CD4-positive, alpha-beta T cell treated with Interleukin-15 for 4 hours (primary cell): ENCODE results near the gene ADARB1.
A peak's percentile ranks its signal among the peaks of the same experiment; 100 is the strongest.

Source experiments
- DNase-seq: peaks from one replicate; pipeline ENCODE4 v3.0.0-alpha.2; 2020; ENCODE audit warnings: low spot score

ADARB1 gene

DNA sequence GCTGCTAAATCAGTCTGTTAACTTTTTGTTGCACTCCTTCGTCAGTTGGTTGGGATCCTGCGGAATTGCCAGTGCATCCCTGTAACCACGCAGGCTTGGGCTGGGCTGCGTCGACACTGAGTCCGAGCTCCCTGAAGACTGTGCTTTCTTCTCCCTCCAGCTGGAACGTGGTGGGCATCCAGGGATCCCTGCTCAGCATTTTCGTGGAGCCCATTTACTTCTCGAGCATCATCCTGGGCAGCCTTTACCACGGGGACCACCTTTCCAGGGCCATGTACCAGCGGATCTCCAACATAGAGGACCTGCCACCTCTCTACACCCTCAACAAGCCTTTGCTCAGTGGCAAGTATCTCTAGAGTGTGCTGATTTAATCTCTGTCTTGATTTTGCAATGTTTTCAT lies 130.0 kb downstream of the ADARB1 start:
- DNase-seq = no peak

GRCh38 chr21:45207839-45208626 lies 133.7 kb downstream of the ADARB1 start:
- DNase-seq = no peak

DNA sequence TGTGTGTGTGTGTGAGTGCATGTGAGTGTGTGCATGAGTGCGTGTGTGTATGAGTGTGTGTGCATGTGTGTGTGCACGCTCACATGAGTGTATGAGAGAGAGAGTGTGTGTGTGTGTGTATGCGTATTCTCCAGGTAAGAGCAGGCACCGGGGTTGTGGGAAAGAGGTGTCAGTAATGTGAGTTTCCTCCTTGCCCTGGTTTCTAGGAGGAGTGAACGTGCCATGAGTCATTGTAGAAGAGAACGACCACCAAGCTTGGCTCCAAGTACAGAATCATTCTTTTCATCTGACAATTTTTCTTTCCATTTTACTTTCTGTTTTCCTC lies 134.2 kb downstream of the ADARB1 start:
- peak; percentile 41 for DNase-seq

DNA sequence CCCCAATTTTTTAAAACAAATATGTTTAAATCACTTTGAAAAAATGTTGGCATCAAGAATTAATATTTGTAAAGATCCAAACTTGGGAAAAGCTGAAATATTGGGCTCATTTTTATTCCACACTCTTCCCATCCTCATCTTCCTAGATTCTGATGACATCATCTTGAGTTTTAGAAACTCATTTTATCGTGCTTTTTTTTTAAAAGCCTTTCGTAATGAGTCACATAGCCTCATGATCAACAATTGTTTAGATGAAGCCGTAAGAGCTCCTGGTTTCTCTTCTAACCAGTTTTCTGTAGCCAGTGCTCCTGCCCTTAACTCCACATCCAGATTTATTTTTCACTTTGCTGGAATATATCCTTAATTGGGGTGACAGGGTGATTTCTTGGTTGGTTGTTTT lies 134.7 kb downstream of the ADARB1 start:
- no peak for DNase-seq

GRCh38 chr21:45209685-45210284 lies 135.4 kb downstream of the ADARB1 start:
- DNase-seq = no peak

- no peak for DNase-seq
Observed at GRCh38 chr21:45210461-45210983, 136.1 kb downstream of the ADARB1 start.

- no peak for DNase-seq
Observed at GRCh38 chr21:45211661-45212060, 137.3 kb downstream of the ADARB1 start.

DNA sequence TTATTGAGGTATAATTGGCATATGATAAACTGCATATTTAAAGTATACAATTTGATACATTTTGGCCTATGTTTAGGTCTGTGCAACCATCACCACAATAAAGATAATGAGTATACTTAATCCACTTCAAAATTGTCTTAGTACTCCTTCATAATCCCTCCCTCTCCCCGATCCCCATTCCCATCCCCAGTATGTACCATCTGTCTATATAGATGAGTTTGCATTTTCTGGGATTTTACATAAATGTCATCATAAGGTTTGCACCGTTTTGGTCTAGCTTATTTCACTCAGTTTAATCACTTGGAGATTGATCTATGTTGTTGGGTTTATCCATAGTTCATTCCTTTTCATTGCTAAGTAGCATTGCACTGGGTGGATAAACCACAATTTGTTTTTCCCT lies 139.0 kb downstream of the ADARB1 start:
- no peak for DNase-seq

- no peak for DNase-seq
Observed at GRCh38 chr21:45215213-45215612, 140.8 kb downstream of the ADARB1 start.

DNA sequence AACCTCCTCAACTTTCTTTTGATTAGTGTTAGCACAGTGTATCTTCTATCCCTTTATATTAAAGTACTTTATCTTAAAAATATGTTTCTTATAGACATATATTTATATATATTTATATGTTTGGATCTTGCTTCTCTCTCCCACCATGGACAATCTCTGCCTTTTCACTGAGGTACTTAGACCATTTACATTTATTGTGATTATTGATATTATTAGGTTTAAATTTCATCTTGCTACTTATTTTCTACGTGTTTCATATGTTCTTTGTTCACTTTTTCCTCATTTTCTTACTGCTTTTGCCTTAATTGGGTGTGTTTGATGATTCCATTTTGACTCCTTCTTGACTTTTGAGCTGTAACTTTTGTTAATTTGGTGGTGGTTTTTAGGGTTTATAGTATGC lies 142.6 kb downstream of the ADARB1 start:
- no peak for DNase-seq

- no peak for DNase-seq
Observed at GRCh38 chr21:45219517-45219916, 145.1 kb downstream of the ADARB1 start.

- no peak for DNase-seq
Observed at GRCh38 chr21:45220071-45220481, 145.7 kb downstream of the ADARB1 start.

DNA sequence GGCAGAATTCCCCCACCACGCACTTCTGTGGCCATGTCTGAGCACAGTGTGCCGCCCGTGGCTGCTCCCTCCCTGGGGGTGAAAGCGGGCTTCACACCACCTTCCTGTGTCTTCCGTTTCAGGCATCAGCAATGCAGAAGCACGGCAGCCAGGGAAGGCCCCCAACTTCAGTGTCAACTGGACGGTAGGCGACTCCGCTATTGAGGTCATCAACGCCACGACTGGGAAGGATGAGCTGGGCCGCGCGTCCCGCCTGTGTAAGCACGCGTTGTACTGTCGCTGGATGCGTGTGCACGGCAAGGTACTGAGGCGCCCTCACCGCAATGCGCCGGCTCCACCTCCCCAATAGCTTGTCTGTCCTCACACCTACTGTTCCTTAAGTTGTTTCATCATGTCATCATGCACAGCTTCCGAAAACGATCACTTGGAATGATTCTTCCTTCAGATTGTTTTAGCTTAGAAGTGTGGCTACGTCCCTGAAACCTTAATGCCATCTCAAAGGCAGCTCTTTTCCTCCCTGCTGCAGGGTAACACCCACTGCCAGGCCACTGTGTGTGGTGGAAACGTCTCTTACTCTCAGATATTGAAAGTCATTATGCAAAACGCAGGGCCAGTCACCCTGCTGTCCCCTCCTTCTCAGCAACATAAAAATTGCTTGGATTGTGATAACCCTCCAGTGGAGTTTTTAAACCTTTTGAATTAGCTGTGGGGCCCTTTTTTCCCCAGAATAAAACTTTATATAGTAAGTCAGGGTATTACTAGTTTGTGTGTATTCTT lies 146.5 kb downstream of the ADARB1 start:
- no peak for DNase-seq

GRCh38 chr21:45222001-45222400 lies 147.6 kb downstream of the ADARB1 start:
- no peak for DNase-seq

- peak; percentile 18 for DNase-seq
Observed at GRCh38 chr21:45223236-45224185, 149.1 kb downstream of the ADARB1 start.

DNA sequence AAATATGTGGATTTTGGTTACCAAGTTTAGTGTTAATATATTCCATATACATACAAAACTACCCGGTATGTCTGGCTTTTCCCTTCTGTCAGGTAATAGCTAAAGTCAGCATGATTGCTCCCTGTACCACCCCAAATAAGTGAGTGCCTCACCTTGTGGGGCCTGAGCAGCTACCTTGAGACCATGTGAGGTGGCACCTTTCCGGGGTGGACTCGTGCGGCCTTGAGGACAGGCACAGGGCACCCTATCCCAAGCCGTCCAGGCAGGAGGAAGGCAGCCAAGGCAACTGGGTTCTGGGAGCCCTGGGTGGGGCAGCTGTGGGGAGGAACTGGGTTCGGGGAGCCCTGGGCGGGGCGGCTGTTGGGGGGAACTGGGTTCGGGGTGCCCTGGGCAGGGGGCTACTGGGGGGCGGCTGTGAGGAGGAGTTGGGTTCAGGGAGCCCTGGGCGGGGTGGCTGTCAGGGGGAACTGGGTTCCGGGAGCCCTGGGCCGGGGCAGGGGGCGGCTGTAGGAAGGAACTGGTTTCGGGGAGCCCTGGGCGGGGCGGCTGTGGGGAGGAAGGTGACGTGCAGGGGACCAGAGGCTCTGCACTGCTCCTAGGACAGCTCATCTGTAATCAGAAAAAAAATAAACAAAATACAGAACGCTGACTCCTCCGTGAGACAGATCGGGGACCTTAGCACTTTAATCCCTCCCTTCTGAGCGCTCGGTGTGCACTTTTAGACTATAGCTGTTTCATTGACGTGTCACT lies 150.0 kb downstream of the ADARB1 start:
- peak; percentile 80 for DNase-seq

DNA sequence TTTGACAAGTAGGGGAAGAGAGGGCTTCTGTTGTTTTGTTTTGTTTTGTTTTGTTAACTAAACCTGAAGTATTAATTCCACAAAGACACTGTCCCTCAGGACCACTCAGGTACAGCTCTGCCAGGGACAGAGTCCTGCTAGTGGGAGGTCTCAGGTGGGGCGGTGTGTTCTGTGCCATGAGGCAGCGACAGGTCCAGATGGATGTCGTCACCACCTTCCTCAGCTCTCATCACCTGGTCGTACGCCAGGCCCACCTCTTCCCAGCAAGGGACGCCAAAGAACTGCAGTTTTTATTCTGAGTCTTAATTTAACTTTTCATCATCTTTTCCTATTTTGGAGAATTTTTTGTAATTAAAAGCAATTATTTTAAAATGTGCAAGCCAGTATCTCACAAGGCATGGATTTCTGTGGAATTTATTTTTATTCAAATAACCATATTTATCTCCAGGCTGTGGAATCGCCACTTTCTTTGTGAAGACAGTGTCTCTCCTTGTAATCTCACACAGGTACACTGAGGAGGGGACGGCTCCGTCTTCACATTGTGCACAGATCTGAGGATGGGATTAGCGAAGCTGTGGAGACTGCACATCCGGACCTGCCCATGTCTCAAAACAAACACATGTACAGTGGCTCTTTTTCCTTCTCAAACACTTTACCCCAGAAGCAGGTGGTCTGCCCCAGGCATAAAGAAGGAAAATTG lies 150.8 kb downstream of the ADARB1 start:
- no peak for DNase-seq

DNA sequence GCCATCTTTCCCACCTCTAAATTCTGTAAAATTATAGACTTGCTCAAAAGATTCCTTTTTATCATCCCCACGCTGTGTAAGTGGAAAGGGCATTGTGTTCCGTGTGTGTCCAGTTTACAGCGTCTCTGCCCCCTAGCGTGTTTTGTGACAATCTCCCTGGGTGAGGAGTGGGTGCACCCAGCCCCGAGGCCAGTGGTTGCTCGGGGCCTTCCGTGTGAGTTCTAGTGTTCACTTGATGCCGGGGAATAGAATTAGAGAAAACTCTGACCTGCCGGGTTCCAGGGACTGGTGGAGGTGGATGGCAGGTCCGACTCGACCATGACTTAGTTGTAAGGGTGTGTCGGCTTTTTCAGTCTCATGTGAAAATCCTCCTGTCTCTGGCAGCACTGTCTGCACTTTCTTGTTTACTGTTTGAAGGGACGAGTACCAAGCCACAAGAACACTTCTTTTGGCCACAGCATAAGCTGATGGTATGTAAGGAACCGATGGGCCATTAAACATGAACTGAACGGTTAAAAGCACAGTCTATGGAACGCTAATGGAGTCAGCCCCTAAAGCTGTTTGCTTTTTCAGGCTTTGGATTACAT lies 151.5 kb downstream of the ADARB1 start:
- no peak for DNase-seq

DNA sequence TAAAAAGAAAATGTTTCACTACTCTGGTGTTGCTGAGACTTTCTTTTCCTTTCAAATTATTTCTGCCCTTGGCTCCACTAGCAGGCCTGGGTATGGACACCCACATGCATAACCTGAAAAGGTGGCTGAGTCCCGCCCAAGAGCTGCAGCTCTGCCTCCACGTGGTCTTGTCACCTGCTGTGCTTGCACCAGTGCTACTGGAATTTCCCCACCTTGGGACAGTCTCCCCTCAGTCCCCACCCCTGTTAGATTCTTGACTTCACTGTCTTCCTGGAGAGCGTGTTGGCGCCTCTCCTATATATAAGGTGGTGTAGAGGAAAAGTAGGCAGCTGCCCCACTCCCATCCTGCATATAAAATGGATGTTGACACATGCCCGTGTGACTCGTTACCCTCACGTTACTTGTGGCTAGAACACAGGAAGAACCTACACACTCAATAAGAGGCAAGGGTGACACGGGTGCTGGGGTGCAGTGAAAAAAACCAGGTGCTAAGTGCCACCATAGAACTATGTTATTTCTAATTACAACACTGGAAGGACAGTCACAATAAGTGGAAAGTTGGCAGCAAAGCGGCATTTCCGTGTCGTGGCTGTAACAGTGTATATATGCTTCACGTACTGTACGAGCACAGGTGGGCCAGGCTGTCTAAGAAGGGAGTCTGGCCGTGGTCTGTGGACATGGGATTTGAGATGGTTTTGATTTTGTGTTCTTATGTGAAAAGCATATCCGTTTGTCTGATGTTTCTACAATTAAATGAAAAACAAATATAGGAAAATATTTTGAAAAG lies 152.4 kb downstream of the ADARB1 start:
- DNase-seq = peak; percentile 57
